Lower leg skin (tissue), 4 donors: ENCODE measurements around the gene WNK4. TPM values are rescaled to one million over a fixed set of nuclear protein-coding genes. Genes with fewer than 3 reads are reported as not detected.
A peak's percentile ranks its signal among the peaks of the same experiment; 100 is the strongest.

Source experiments
- DNase-seq, 2 donors: peaks; one replicate each; pipeline ENCODE4 v3.0.0-alpha.2; 2019; ENCODE audit warnings: low spot score in 2 of 2
- H3K4me3 ChIP-seq: fragments of 200-600 bp; sonication (generic); 2 replicates; pipeline ENCODE4 v1.5.1; 2017; ENCODE audit warnings: mild to moderate bottlenecking, low read depth; ENCODE audit not compliant: poor library complexity, severe bottlenecking
- CTCF ChIP-seq, 3 donors: fragments of 450-650 bp; IDR thresholded peaks; one replicate each; pipeline ENCODE4 v1.5.1; 2016; ENCODE audit warnings: antibody characterized with exemption in 3 of 3, mild to moderate bottlenecking in 3 of 3, moderate library complexity in 2 of 3
- POLR2A ChIP-seq, 2 donors: fragments of 450-650 bp; IDR thresholded peaks; one replicate each; pipeline ENCODE4 v1.6.1; 2016 to 2017; ENCODE audit warnings: antibody characterized with exemption in 2 of 2, mild to moderate bottlenecking in 1 of 2, moderate library complexity in 1 of 2
- WGBS, 2 donors: methylation state at CpG; one replicate each; pipeline ENCODE4 v1.1.5; 2018; 5-methylcytosine and 5-hydroxymethylcytosine counted together
- intact Hi-C: fragments of 100-400 bp; cut with DNase I; formaldehyde crosslinking; loops from one replicate; pipeline ENCODE4 v1.15.0; 2023; ENCODE audit warnings: low total_unique reads
- total RNA-seq, 4 donors: library from RNA; depleted of rRNA; stranded (reverse); fragments of >200 nt; gene quantifications; one replicate each; pipeline ENCODE4 v1.1.0, GENCODE V29; 2016

WNK4 gene
- total RNA-seq, 4 donors from 2014 or later: 0.62 to 1.0 TPM; not detected in 2

- DNase-seq: peak; percentile 77 to 97
- intact Hi-C loops: no loop called here
- peak within 1 kb of the TSS; percentile 60 for H3K4me3 ChIP-seq
- TF ChIP-seq POLR2A (IDR thresholded peaks at IDR 0.05) (peak in 1 of 2 donors; percentile 45), CTCF (IDR thresholded peaks at IDR 0.05) (no peak)
- 8 to 9% methylated on average over 28 to 31 of the region's 50 CpGs for WGBS, 2 donors
These were observed 35.4 kb upstream of the WNK4 start, which contains the start of gene EZH1 for GRCh38 chr17:42744806-42745617. EZH1 (minus strand) TSS chr17:42745040; CDS start chr17:42728941, 16,099 bp downstream.

GRCh38 chr17:42748202-42748907 lies 32.1 kb upstream of the WNK4 start:
- intact Hi-C loops: no loop called here
- WGBS, 2 donors: 54 to 61% methylated on average over 7 of the region's 7 CpGs
- peak in 1 of 2 donors; percentile 55 for DNase-seq

GRCh38 chr17:42748908-42749798 lies 31.3 kb upstream of the WNK4 start:
- TF ChIP-seq POLR2A (IDR thresholded peaks at IDR 0.05) (no peak), CTCF (IDR thresholded peaks at IDR 0.05) (no peak)
- H3K4me3 ChIP-seq: no peak overlapping the region
- 63 to 69% methylated on average over 11 of the region's 11 CpGs for WGBS, 2 donors
- intact Hi-C loops: no loop called here
- no peak for DNase-seq

More at GRCh38 chr17:42748202-42748907, 32.1 kb upstream of the WNK4 start:
- TF ChIP-seq POLR2A (IDR thresholded peaks at IDR 0.05) (no peak), CTCF (IDR thresholded peaks at IDR 0.05) (no peak)
- H3K4me3 ChIP-seq: no peak overlapping the region

GRCh38 chr17:42750739-42751344 lies 29.6 kb upstream of the WNK4 start:
- TF ChIP-seq CTCF (IDR thresholded peaks at IDR 0.05): no peak
- TF ChIP-seq POLR2A (IDR thresholded peaks at IDR 0.05): no peak
- no peak overlapping the region for H3K4me3 ChIP-seq
- WGBS, 2 donors: 30 to 37% methylated on average over 3 of the region's 3 CpGs
- intact Hi-C loops: no loop called here
- no peak for DNase-seq

- H3K4me3 ChIP-seq: no peak overlapping the region
- intact Hi-C loops: no loop called here
- no peak for DNase-seq
- no peak for TF ChIP-seq CTCF (IDR thresholded peaks at IDR 0.05)
- TF ChIP-seq POLR2A (IDR thresholded peaks at IDR 0.05): no peak
- 70 to 75% methylated on average over 7 of the region's 7 CpGs for WGBS, 2 donors
These were observed 28.8 kb upstream of the WNK4 start for GRCh38 chr17:42751628-42752027.
